Cerebellar nuclear complex (tissue), 1 donor: ENCODE data around the gene ZNF568.

Experiments
- DNase-seq, 2 experiments: peaks; one replicate each; lab custom pipeline; 2025; lab: John Stamatoyannopoulos, UW

The ZNF568 gene

GRCh38 chr19:36915992-36916830 is at the start of gene ZNF568, which contains the start of gene ZNF829:
Gene ZNF568, plus strand, starts transcription at chr19:36916332. Its CDS starts 6,439 bp downstream, at chr19:36922771.
Gene ZNF829, minus strand, starts transcription at chr19:36916291. Its CDS starts 1,124 bp downstream, at chr19:36915167.
- peak; percentile 23 to 81 for DNase-seq

- DNase-seq, result no peak
Measured at GRCh38 chr19:36876993-36877938, 38.9 kb upstream of the ZNF568 start.

- no peak for DNase-seq
Measured at GRCh38 chr19:36891768-36892357, 24.3 kb upstream of the ZNF568 start.

- no peak for DNase-seq
Measured at GRCh38 chr19:36894849-36895383, 21.2 kb upstream of the ZNF568 start.

GRCh38 chr19:36898422-36898821 is 17.7 kb upstream of the ZNF568 start:
- no peak for DNase-seq

- no peak for DNase-seq
Measured at GRCh38 chr19:36916991-36917390, 859 bp downstream of the ZNF568 start.

- DNase-seq, result no peak
Measured at GRCh38 chr19:36918090-36918489, 2.0 kb downstream of the ZNF568 start.

- no peak for DNase-seq
Measured at GRCh38 chr19:36931684-36932083, 15.6 kb downstream of the ZNF568 start.

- DNase-seq, result no peak
Measured at GRCh38 chr19:36939153-36939552, 23.0 kb downstream of the ZNF568 start.

- DNase-seq, result no peak
Measured at GRCh38 chr19:36950335-36951119, 34.4 kb downstream of the ZNF568 start.

GRCh38 chr19:36962346-36962745 is 46.2 kb downstream of the ZNF568 start:
- no peak for DNase-seq

- no peak for DNase-seq
Measured at GRCh38 chr19:36963280-36963679, 47.1 kb downstream of the ZNF568 start.

GRCh38 chr19:36972571-36972970 is 56.4 kb downstream of the ZNF568 start:
- no peak for DNase-seq

GRCh38 chr19:36973021-36973843 is 57.1 kb downstream of the ZNF568 start:
- peak; percentile 19 to 46 for DNase-seq

GRCh38 chr19:36973844-36974195 is 57.7 kb downstream of the ZNF568 start:
- DNase-seq, result no peak

GRCh38 chr19:36986131-36986530 is 70.0 kb downstream of the ZNF568 start:
- no peak for DNase-seq

GRCh38 chr19:36986601-36987000 is 70.5 kb downstream of the ZNF568 start:
- DNase-seq, result no peak

GRCh38 chr19:36987091-36987490 is 71.0 kb downstream of the ZNF568 start:
- DNase-seq, result no peak

GRCh38 chr19:36997152-36997842 is 81.2 kb downstream of the ZNF568 start:
- no peak for DNase-seq

- DNase-seq, result no peak
Measured at GRCh38 chr19:36997843-36998235, 81.7 kb downstream of the ZNF568 start.
